Upper lobe of left lung (tissue), 4 donors: Measurements from ENCODE around the gene GLDN.

Source experiments
- CTCF ChIP-seq, 6 experiments: fragments of 450-650 bp in 4 of 6; fragments of 200-600 bp in 2 of 6; sonication (generic) in 2 of 6; IDR thresholded peaks; one replicate each; pipeline ENCODE4 v1.5.1; 2016 to 2019; ENCODE audit warnings: antibody characterized with exemption in 6 of 6
- POLR2A ChIP-seq, 4 donors: fragments of 450-650 bp; IDR thresholded peaks; one replicate each; pipeline ENCODE4 v1.5.1; 2016 to 2017; ENCODE audit warnings: antibody characterized with exemption in 4 of 4, mild to moderate bottlenecking in 2 of 4
- POLR2AphosphoS5 ChIP-seq, 2 donors: sonication (generic); formaldehyde crosslinking; IDR thresholded peaks; one replicate each; pipeline ENCODE4 v1.5.1; 2017; ENCODE audit warnings: antibody characterized with exemption in 2 of 2

- TF ChIP-seq CTCF (IDR thresholded peaks at IDR 0.05), result no peak
- no peak for TF ChIP-seq POLR2A (IDR thresholded peaks at IDR 0.05)
- no peak for TF ChIP-seq POLR2AphosphoS5 (IDR thresholded peaks at IDR 0.05)
Measured at GRCh38 chr15:51444807-51445206, 103.4 kb downstream of the GLDN start.
